Measurements from ENCODE around the gene NEK1. TPM values are rescaled to one million over a fixed set of nuclear protein-coding genes. Genes with fewer than 3 reads are reported as not detected.

The NEK1 gene
- total and polyA plus RNA-seq, 2 of the 13 experiments (the other 11 are each of a cell fraction or from before 2014, with no cell fraction given): 2.9 to 5.4 TPM

- H3K36me3 ChIP-seq (replicated peaks in 1 of 2; ENCODE audit: control insufficient read depth in 1 of 2, insufficient read depth in 2 of 2, low read length in 2 of 2): no peaks in the 10 kb centered on the region; a peak in 1 of 5 replicates
- 0 out of 2 replicates have a peak, but pooled peaks cover 4% of the 10 kb centered on the region for H3K4me1 ChIP-seq (ENCODE audit: insufficient read depth, low read length)
- CTCF ChIA-PET (ENCODE audit: low intra/inter-chr PET ratio, low total read pairs): no interaction called here
- no peak for FAIRE-seq
- no peak overlapping the region for H3K27ac ChIP-seq (ENCODE audit: extremely low read length, insufficient read depth, low read length)
- DNase-seq (ENCODE audit: low spot score): no peak
- H4K20me1 ChIP-seq (ENCODE audit: insufficient read depth, low read length): no peaks in the 10 kb centered on the region
- in situ Hi-C loops (cut with HindIII; ENCODE audit: extremely low pct_ligation_motif_present, low pct_unique_long_range_greater_than_20kb): no loop called here
- H3K9me3 ChIP-seq (ENCODE audit: low read length): no peaks in the 10 kb centered on the region
- no peak overlapping the region for H3K4me3 ChIP-seq (replicated peaks in 1 of 3; ENCODE audit: insufficient read depth in 1 of 3, low read depth in 2 of 3, low read length in 3 of 3)
- H2AFZ ChIP-seq (ENCODE audit: low read length): no peak overlapping the region
- H3K79me2 ChIP-seq (ENCODE audit: insufficient read depth, low read length): no peaks in the 10 kb centered on the region
- H3K27me3 ChIP-seq (ENCODE audit: control insufficient read depth in 1 of 2, insufficient read depth in 2 of 2, low read length in 2 of 2): no peaks in the 10 kb centered on the region
- intact Hi-C loops (cut with micrococcal nuclease; ENCODE audit: unreplicated experiment): no loop called here
- POLR2A ChIA-PET: no interaction called here
- H3K9ac ChIP-seq (ENCODE audit: insufficient read depth, low read depth, low read length): no peak overlapping the region
- TF ChIP-seq GTF2F1 (IDR thresholded peaks at IDR 0.05; ENCODE audit: low read length) (no peak), MAFF (IDR thresholded peaks at IDR 0.05; ENCODE audit: low read depth, low read length) (peak; percentile 68), CHD2 (IDR thresholded peaks at IDR 0.05; ENCODE audit: low read depth, low read length) (no peak), ZNF160 (CRISPR knock-in tag; IDR thresholded peaks at IDR 0.05) (no peak), MAFK (conservative IDR thresholded peaks at IDR 0.05 in 1 of 2, IDR thresholded peaks at IDR 0.05 in 1 of 2; ENCODE audit: low read length in 2 of 2) (peak; percentile 64 to 81)
- no peak for ATAC-seq
- BruUV-seq (replicated peaks): no TSS peak
- no peak overlapping the region for H3K4me2 ChIP-seq (ENCODE audit: low read depth, low read length)
Measured at GRCh38 chr4:169523796-169524195, 88.6 kb downstream of the NEK1 start.

GRCh38 chr4:169510617-169511016, 101.8 kb downstream of the NEK1 start:
- in situ Hi-C loops (cut with HindIII; ENCODE audit: extremely low pct_ligation_motif_present, low pct_unique_long_range_greater_than_20kb) (no loop called here), intact Hi-C loops (cut with micrococcal nuclease; ENCODE audit: unreplicated experiment) (no loop called here)
- no peak overlapping the region for H3K4me2 ChIP-seq (ENCODE audit: low read depth, low read length)
- no peak for FAIRE-seq
- TF ChIP-seq ZNF569 (CRISPR knock-in tag; IDR thresholded peaks at IDR 0.05; ENCODE audit: borderline replicate concordance): no peak
- H3K4me1 ChIP-seq (ENCODE audit: insufficient read depth, low read length): no peaks in the 10 kb centered on the region
- no peak overlapping the region for H2AFZ ChIP-seq (ENCODE audit: low read length)
- H3K4me3 ChIP-seq (replicated peaks in 1 of 3; ENCODE audit: insufficient read depth in 1 of 3, low read depth in 2 of 3, low read length in 3 of 3): no peak overlapping the region
- H4K20me1 ChIP-seq (ENCODE audit: insufficient read depth, low read length): no peaks in the 10 kb centered on the region
- H3K27ac ChIP-seq (ENCODE audit: extremely low read length, insufficient read depth, low read length): no peak overlapping the region
- no peaks in the 10 kb centered on the region for H3K9me3 ChIP-seq (ENCODE audit: low read length)
- no peaks in the 10 kb centered on the region for H3K27me3 ChIP-seq (ENCODE audit: control insufficient read depth in 1 of 2, insufficient read depth in 2 of 2, low read length in 2 of 2)
- WGBS (ENCODE audit: low lambda C conversion rate): 95% methylated on average over 3 of the region's 3 CpGs
- H3K79me2 ChIP-seq (ENCODE audit: insufficient read depth, low read length): no peaks in the 10 kb centered on the region
- no peak for DNase-seq (ENCODE audit: low spot score)
- ChIA-PET POLR2A (no interaction called here), CTCF (ENCODE audit: low intra/inter-chr PET ratio, low total read pairs) (no interaction called here)
- ATAC-seq: no peak
- BruUV-seq (replicated peaks): no TSS peak
- H3K9ac ChIP-seq (ENCODE audit: insufficient read depth, low read depth, low read length): no peak overlapping the region
- no peaks in the 10 kb centered on the region for H3K36me3 ChIP-seq (replicated peaks in 1 of 2; ENCODE audit: control insufficient read depth in 1 of 2, insufficient read depth in 2 of 2, low read length in 2 of 2)

All from HepG2 (cell line).